ENCODE results near the gene IDI1.

IDI1 gene

DNA sequence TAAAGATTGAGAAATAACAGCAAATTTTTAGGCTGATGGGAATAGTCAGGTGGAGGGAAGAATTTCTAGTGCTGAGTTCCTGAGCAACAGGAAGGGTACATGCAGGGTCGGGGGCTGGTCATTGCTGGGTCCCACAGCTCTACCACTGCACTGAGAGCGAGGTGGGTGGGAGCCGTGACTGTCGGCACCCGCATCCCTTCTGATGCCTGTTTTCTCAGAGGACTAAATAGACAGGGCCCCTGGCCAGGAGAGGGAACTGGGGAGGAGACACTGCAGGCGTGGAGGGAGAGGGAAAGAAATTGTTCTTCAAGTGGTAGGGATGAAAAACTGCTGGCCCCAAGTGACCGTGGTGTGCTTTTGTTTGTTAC, 53.4 kb downstream of the IDI1 start:
- DNase-seq (ENCODE audit: low read depth in 2 of 3, low spot score in 2 of 3) = no peak

DNA sequence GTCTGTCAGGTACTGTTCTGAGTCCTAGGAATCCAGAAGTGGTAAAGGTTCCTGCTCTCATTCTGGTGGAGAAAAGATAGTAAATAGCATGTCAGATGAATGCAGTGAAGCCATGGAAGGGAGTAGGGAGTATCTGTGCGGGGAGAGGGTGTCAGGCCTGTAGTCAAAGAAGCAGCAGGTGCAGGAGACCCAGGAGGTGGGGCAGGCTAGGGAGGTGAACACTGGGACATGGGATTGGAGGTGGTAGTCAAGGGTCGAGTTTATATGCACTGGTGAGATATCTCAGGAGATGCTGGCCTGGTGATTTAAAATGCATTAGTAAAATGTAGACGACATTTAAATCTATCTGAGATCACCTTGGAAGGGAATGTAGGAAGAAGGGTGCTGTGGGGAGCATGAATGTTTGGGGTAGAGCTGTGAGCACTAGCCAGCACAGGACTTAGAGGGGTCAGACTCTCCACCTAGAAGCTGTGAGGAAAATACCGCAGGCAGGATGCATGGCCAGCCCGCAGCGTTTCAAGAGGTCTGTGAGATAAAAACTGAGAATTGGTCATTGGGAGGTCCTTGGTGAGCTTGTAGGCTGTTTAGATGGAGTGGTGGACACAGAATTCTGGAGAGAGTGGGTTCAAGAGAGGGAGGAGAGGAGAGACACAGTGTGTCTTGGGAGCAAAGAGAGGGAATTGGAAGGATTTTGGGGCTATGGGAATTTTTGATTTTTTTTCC, 53.9 kb downstream of the IDI1 start:
- DNase-seq (ENCODE audit: low read depth in 2 of 3, low spot score in 2 of 3) = no peak

DNA sequence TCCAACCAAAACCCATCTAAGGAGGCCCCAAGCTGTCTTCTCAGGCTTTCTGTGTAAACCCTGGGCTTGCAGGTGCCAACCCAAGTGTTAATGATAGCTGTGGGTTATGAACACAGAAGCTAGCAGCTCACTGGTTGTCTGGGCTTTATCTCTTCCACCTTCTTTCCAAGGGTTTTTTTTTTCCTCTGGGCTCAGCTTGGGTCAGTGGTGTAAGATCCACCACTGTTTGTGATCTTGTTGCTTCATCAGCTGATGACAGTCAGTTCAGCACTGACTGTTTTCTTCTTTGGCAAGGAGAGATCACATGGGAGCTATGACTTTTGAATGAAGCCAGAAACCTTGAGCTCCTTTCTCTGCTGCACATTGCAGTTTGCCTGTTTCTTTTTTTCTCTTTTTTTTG, 56.0 kb downstream of the IDI1 start:
- DNase-seq (ENCODE audit: low read depth in 2 of 3, low spot score in 2 of 3) = no peak

DNA sequence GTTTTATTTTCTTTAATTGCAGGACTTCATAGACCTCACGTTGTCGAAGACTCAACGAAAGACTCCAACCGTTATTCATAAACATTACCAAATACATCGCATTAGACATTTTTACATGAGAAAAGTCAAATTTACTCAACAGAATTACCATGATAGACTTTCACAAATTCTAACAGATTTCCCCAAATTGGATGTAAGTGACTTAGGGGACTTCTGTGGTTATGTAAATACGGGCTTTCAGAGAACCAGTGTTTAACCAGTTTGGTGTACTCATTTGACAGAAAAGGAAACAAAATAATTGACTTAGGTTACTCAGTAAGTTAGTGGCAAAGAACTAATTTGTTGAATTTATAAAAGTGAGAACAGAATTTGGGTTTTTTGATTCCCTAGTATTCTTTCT, 56.5 kb downstream of the IDI1 start:
- no peak for DNase-seq (ENCODE audit: low read depth in 2 of 3, low spot score in 2 of 3)

DNA sequence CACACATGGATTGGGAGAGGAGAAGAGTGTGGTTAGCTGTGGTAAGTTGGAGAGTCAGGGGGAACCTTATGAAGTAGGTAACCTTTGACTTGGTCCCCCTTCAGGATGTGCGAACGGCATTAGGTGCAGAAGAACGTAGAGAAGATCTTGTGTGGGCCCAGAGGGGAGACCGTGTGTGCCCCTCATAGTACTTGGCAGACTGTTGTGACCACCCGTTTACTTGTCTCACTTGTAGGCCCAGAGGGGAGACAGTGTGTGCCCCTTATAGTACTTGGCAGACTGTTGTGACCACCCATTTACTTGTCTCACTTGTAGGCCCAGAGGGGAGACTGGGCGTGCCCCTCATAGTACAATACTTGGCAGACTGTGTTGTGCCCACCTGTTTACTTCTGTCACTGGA, 58.1 kb downstream of the IDI1 start:
- DNase-seq (ENCODE audit: low read depth in 2 of 3, low spot score in 2 of 3) = no peak

All from activated CD8-positive, alpha-beta memory T cell treated with anti-CD3 and anti-CD28 coated beads for 48 hours (primary cell).